Measurements from ENCODE around the gene TRAPPC2L. TPM values are rescaled to one million over a fixed set of nuclear protein-coding genes. Genes with fewer than 3 reads are reported as not detected.
"Not testable (repeated sequence)": the region's sequence is repeated elsewhere in the genome, so short reads cannot be mapped to it uniquely, and the experiment has no call there.

The TRAPPC2L gene
- total RNA-seq, 1 donor from 2014 or later, result 60.1 TPM

DNA sequence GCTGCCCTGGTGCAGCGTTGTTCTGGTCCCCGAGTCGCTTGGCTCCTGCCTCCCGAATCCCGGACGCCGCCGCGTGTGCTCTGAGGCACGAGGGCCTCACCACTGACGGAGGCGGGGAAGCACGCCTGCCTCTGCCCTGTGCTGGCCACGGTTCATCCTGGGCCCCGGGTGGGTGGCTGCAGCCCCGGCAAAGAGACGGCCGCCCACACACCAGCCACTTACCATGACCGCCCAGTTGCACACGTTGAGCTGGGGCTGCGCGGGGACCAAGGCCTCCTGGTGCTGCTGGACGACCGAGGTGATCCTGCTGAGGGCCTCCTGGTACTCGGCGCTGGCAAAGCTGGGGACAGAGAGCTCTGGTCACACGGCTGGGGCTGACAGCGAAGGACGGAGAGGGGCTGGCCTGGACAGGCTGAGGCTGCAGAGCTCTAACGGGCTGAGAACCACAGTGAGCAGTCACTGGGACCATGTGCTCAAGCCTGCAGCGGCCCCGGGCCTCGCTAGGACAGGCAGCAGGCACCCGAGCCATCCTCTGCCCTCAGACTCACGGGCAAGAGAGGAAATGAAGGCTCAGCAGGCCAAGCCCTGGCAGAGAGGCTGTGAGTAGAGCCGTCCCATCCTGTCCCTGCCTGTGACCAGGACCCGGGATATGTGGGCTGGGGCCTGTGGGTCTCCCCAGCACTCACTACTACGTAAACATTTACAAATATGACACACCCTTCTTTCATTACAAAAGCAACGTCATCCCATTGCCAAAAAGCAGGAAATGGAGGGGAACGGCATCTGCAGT, 38.9 kb upstream of the TRAPPC2L start:
- DNase-seq (ENCODE audit: low read depth), result no peak

DNA sequence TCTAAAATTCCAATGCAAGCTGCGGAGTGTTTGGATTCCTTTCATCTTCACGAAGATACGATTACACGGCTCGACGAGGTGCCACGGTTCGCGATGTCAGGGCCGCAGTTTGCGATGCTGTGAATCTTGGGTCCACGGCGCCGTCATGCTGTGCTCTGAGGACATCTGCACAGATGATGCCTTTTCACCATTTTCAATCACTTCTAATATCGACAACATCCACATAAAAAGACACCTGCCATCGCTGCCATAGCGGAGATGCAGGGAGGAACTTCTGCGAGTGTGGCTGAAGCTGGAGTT, 38.4 kb upstream of the TRAPPC2L start:
- no peak for DNase-seq (ENCODE audit: low read depth)

- DNase-seq (ENCODE audit: low read depth), result no peak
Observed at GRCh38 chr16:88819126-88819525, 37.8 kb upstream of the TRAPPC2L start.

DNA sequence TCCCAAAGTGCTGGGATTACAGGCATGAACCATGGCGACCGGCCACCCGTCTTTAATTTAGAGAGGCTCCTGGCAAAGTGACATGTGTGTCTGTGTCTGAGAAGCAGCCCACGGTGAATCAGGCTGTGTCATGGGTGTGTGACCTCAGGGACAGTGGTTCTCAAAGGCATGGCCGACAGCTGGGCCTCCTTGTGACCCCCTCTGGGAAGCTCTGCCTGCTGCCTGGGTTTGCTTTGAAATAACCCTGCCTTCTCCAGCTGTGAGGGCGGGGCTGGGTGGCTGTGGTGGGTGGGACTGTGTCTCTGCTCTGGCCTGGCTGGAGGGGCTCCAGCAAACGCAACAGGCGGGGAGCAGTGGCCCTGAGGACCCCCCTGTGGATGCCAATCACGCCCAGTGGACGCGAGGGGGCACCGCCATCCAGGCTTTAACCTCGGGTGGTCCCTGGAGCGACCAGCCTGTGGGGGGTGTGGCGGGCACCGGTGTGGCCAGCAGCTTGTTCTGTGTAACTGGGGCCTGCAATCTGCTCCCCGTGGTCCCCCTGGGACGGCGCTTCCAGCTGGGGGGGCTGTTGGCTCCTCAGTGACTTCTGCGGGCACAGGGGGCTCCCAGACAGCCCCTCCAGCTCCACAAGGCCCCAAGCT, 36.4 kb upstream of the TRAPPC2L start:
- DNase-seq (ENCODE audit: low read depth), result peak; percentile 80

GRCh38 chr16:88821168-88821850, 35.6 kb upstream of the TRAPPC2L start:
- no peak for DNase-seq (ENCODE audit: low read depth)

DNA sequence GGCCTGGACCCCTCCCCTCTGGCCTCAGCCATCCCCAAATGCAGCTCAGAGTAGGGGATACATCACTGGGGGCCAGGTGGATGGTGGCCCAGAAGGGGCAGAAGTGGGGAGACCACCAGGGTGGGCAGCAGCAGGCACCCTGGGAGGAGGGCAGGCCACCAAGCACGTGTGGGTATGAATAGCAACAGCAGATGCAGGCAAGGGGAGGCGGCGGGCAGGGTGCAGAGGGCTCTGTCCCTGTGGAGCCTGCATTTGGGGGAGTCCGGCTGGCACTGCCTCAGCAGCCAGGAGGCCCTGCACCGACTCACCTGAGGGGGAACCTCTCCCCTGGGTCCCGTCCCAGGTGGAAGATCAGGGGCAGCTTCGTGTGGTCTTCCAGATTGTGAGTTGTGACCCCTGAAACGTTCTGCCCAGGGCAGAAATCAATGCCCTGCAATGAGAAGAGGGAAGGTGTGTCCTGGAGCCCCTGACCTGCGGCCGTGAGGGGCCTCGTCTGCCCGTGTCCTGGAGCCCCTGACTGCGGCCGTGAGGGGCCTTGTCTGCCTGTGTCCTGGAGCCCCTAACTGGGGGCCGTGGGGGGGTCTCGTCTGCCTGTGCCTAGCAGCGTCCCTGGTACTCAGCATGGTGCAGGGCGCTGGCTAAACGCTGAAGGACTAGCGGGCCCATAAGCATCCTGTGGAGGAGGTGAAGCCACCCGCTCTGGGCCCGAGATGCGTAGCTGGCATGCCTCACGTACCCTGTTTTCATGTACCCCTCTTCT, 34.5 kb upstream of the TRAPPC2L start:
- no peak for DNase-seq (ENCODE audit: low read depth)

GRCh38 chr16:88823646-88824045, 33.3 kb upstream of the TRAPPC2L start:
- DNase-seq (ENCODE audit: low read depth), result not testable (repeated sequence)

DNA sequence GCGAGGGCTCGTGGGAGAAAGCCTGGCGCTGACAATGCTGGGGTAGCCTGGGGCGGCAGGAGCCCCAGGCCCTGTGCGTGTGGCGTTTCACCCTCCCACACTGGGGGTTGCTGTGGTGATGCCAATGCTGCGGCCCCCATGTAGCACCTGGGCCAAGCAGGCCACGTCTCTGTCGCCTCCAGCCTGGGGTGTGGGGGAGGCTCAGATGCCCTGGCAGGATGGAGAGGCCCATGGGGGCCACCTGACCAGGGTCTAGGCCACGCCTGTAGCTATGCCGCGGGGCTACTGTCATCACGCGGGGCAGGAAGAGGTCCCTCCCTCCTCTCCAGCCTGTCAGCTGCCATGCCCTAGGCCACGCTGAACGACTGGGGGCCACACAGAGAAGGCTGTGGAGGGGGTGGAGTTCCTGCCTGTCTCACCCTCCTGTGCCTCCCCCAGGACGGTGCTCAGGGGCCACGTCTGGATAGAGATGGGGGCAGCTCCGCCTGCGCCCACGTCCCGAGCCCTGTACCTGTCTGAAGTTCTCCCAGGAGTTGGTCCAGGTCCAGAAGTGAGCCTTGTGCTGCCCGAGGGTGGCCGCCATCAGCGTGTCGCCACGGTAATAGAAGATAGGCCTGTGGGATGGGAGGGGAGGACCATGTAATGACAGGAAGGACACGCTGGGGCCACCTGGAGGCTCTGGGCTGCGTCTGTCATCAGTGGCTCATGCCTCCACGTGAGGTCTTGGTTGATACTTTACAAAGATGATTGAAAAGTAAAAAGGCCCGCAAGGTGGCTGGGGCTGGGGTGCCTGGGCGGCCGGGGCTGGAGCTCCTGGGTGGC, 32.5 kb upstream of the TRAPPC2L start:
- DNase-seq (ENCODE audit: low read depth), result no peak

DNA sequence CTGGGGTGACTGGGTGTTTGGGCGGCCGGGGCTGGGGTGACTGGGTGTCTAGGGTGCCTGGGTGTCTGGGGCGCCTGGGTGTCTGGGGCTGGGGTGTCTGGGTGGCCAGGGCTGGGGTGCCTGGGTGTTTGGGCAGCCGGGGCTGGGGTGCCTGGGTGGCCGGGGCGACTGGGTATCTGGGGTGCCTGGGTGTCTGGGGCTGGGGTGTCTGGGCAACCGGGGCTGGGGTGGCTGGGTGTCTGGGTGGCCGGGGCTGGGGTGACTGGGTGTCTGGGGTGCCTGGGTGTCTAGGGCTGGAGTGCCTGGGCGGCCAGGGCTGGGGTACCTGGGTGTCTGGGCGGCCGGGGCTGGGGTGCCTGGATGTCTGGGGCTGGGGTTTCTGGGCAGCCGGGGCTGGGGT, 31.8 kb upstream of the TRAPPC2L start:
- DNase-seq (ENCODE audit: low read depth), result no peak

DNA sequence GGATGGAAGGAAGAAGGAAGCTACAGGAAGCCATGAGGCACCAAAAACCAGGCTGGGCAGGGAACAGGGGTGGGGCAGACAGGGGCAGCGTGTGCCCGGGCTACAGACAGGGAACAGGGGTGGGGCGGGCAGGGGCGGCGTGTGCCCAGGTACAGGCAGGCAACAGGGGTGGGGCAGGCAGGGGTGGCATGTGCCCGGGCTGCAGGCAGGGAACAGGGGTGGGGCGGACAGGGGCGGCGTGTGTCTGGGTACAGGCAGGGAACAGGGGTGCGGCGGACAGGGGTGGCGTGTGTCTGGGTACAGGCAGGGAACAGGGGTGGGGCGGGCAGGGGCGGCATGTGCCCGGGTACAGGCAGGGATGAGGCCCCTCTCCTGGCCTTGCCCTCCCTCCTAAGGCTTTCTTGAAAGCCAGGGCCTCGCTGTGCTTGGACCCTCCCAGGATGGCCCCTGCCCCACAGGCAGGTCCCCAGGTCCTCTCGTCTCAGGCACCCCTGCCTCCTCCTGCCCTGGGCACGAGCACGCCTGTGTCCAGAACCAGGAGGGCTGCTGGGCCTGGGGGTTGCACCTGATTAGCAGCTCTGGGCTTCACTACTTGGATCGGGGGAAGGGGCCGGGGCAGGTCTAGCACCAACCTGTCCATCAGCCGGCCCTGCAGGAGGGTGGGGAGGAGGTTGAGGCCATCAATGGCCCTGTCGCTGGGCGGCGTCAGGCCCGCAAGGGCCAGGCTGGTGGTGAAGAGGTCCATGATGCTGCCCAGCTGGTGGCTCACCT, 30.7 kb upstream of the TRAPPC2L start:
- DNase-seq (ENCODE audit: low read depth), result no peak

DNA sequence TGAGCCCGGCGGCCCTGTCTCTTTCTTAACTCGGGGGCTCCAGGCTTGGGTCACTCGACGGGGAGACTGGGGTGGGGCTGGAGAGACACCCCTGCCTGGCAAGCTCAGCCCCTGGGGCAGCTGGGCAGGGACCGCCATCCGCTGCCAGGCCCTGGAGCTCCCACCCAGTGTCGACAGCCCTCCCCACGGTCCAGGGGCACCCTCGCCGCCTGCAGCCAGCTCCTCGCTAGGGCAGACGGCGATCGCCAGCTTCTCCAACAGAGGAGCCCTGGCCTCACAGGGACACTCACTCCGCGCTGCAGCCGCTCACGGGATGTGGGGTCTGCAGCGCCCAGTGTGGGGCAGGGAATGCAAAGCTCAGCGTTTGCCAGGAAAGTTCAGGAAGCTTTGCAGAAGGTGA, 29.2 kb upstream of the TRAPPC2L start:
- DNase-seq (ENCODE audit: low read depth), result no peak

- no peak for DNase-seq (ENCODE audit: low read depth)
Observed at GRCh38 chr16:88828711-88829110, 28.2 kb upstream of the TRAPPC2L start.

- no peak for DNase-seq (ENCODE audit: low read depth)
Observed at GRCh38 chr16:88830258-88830657, 26.7 kb upstream of the TRAPPC2L start.

- DNase-seq (ENCODE audit: low read depth), result no peak
Observed at GRCh38 chr16:88830783-88831182, 26.1 kb upstream of the TRAPPC2L start.

GRCh38 chr16:88831838-88832237, 25.1 kb upstream of the TRAPPC2L start:
- DNase-seq (ENCODE audit: low read depth), result no peak

GRCh38 chr16:88833086-88833485, 23.8 kb upstream of the TRAPPC2L start:
- no peak for DNase-seq (ENCODE audit: low read depth)

DNA sequence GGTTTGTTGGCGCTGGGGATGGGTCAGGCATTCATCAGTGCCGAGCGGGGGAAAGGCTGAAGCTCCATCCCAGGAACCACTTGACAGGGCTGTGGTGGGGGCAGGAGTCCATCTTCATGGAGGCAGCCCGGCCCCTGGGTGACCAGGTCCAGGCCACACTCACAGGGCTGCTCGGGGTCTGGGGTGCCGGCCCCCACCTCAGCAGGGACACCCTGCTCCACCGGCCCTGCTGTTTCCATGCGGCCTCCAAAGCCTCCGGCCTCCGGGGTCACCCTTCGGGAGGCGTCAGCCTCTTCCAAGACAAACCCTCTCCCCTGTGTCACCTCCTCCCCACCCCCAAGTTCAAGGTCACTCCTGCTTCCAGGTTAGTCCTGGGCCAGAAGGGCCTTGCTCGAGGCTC, 22.3 kb upstream of the TRAPPC2L start:
- no peak for DNase-seq (ENCODE audit: low read depth)

DNA sequence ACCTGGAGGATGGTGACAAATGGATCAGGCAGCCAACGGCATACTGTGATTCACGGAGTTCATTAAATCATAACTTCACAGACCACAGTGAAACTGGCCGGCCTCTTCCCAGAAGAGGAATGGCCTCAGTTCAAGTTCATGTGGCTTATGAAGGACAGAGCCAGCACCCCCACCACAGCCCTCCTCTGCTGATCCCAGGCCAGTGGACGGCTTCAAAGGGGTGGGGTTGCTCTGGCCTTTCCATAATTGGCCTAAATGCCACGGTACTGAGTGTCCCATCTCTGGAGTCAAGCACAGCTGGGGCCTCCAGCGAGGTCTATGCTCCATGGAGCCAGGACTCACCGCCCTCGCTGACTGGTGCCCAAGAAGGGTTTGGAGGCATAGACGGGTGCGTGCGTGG, 21.5 kb upstream of the TRAPPC2L start:
- peak; percentile 42 for DNase-seq (ENCODE audit: low read depth)

DNA sequence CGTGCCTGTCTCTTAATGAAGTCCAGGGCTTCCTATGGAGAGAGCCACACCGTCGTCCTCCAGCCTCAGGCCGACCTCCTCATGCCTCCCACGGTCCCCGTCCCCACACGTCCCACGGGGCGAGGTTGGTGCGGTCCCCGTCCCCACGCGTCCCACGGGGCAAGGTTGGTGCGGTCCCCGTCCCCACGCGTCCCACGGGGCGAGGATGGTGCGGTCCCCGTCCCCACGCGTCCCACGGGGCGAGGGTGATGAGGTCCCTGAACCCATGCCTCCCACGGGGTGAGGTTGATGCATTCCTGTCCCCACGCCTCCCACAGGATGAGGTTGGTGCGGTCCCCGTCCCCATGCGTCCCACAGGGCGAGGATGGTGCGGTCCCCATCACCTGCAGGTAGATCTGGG, 21.1 kb upstream of the TRAPPC2L start:
- no peak for DNase-seq (ENCODE audit: low read depth)

DNA sequence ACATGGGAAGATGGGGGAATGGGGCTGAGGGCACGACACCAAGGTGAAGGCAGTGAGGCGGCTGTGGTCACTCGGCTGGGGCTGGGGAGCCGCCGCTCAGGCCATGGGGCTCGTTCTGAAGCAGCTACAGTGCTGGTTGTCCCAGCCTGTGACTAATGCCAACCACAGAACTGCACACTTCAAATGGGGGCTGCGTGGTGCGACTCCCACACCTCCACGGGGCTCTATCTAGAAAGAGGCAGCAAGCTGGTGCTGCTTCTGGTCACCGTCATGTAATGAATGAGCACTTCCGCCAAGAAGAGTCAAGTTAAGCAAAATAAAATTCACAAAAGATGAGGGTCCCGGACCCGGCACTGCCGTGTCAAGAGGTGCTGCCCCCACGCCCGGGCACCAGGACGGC, 20.1 kb upstream of the TRAPPC2L start:
- DNase-seq (ENCODE audit: low read depth), result no peak

Data from myocyte (in vitro differentiated cells).